HepG2 (cell line): ENCODE results near the gene MTHFS. TPM values are rescaled to one million over a fixed set of nuclear protein-coding genes. Genes with fewer than 3 reads are reported as not detected.

Source experiments
- BCL6 ChIP-seq: IDR thresholded peaks from 2 replicates; pipeline ENCODE4 v1.6.1; 2016; ENCODE audit warnings: missing genetic modification reagents, missing compliant biosample characterization
- ERF ChIP-seq: IDR thresholded peaks from 2 replicates; pipeline ENCODE4 v1.6.1; 2018; ENCODE audit warnings: missing biosample characterization, missing genetic modification reagents
- FOSL2 ChIP-seq: sonication (generic); formaldehyde crosslinking; IDR thresholded peaks from 2 replicates; pipeline ENCODE4 v1.4.0; 2020; ENCODE audit warnings: missing genetic modification reagents
- IRX3 ChIP-seq: sonication (generic); formaldehyde crosslinking; IDR thresholded peaks from 2 replicates; pipeline ENCODE4 v1.8.1; 2023; ENCODE audit warnings: mild to moderate bottlenecking, low read depth, missing genetic modification reagents, borderline replicate concordance
- ISL2 ChIP-seq: sonication (generic); formaldehyde crosslinking; IDR thresholded peaks from 2 replicates; pipeline ENCODE4 v1.5.0; 2020; ENCODE audit warnings: missing genetic modification reagents
- KDM6A ChIP-seq: IDR thresholded peaks from 2 replicates; pipeline ENCODE4 v1.6.1; 2016; ENCODE audit warnings: low read depth
- KLF11 ChIP-seq: IDR thresholded peaks from 2 replicates; pipeline ENCODE4 v1.6.1; 2016; ENCODE audit warnings: missing compliant biosample characterization
- NFYB ChIP-seq: sonication (generic); formaldehyde crosslinking; IDR thresholded peaks from 2 replicates; pipeline ENCODE4 v1.4.0; 2020; ENCODE audit warnings: missing genetic modification reagents
- NONO ChIP-seq, 2 experiments: fragments of 450-650 bp in 1 of 2; sonication (generic) in 1 of 2; formaldehyde crosslinking in 1 of 2; IDR thresholded peaks in 1 of 2; conservative IDR thresholded peaks in 1 of 2; 2 replicates each; pipeline versions ENCODE4 v1.6.1 to v1.8.0; 2017 to 2022; ENCODE audit warnings: mild to moderate bottlenecking in 1 of 2, missing genetic modification reagents in 1 of 2, moderate library complexity in 1 of 2
- RXRB ChIP-seq: IDR thresholded peaks from 2 replicates; pipeline ENCODE4 v1.6.1; 2016; ENCODE audit warnings: borderline replicate concordance, missing genetic modification reagents, missing compliant biosample characterization
- SRSF4 ChIP-seq: fragments of 200-400 bp; formaldehyde crosslinking; IDR thresholded peaks from one replicate; pipeline ENCODE4 v1.6.1; 2018; ENCODE audit warnings: mild to moderate bottlenecking, low read depth, low read length, moderate library complexity; ENCODE audit not compliant: poor library complexity, severe bottlenecking
- ZBTB42 ChIP-seq: sonication (generic); formaldehyde crosslinking; IDR thresholded peaks from 2 replicates; pipeline ENCODE4 v1.5.0; 2020; ENCODE audit warnings: mild to moderate bottlenecking, missing genetic modification reagents
- ZNF260 ChIP-seq: sonication (generic); formaldehyde crosslinking; IDR thresholded peaks from 2 replicates; pipeline ENCODE4 v1.4.0; 2020; ENCODE audit warnings: missing genetic modification reagents, low read depth, mild to moderate bottlenecking, borderline replicate concordance
- ZNF530 ChIP-seq: sonication (generic); formaldehyde crosslinking; IDR thresholded peaks from 2 replicates; pipeline ENCODE4 v1.5.0; 2020; ENCODE audit warnings: low read depth, mild to moderate bottlenecking, missing genetic modification reagents
- ZNF598 ChIP-seq: sonication (generic); formaldehyde crosslinking; IDR thresholded peaks from 2 replicates; pipeline ENCODE4 v1.5.1; 2020; ENCODE audit warnings: mild to moderate bottlenecking, missing genetic modification reagents, borderline replicate concordance
- ZNF770 ChIP-seq: sonication (generic); formaldehyde crosslinking; IDR thresholded peaks from 2 replicates; pipeline ENCODE4 v1.5.0; 2020; ENCODE audit warnings: mild to moderate bottlenecking, missing genetic modification reagents
- ZSCAN30 ChIP-seq: sonication (generic); formaldehyde crosslinking; IDR thresholded peaks from 2 replicates; pipeline ENCODE4 v1.5.0; 2020; ENCODE audit warnings: mild to moderate bottlenecking, missing genetic modification reagents
- polyA plus RNA-seq, 8 experiments: library from polyadenylated mRNA; depleted of rRNA in 3 of 8; stranded (reverse) in 7 of 8; unstranded in 1 of 8; fragments of >200 nt; fragmentation: Illumina TruSeq in 4 of 8; extraction: Trizol in 4 of 8; gene quantifications; 2 replicates each; pipeline versions ENCODE4 v1.2.1 to v1.2.3, GENCODE V29; 2011 to 2016; ENCODE audit warnings: low read depth in 4 of 8, missing spikeins in 1 of 8, mixed read lengths in 1 of 8; ENCODE audit not compliant: insufficient read depth in 1 of 8
- total RNA-seq, 5 experiments: library from RNA; depleted of rRNA; stranded (reverse); fragments of >200 nt; fragmentation: Illumina TruSeq; extraction: Trizol; gene quantifications; 2 replicates each; pipeline ENCODE4 v1.2.3, GENCODE V29; 2016; ENCODE audit warnings: low read depth in 1 of 5
- TF ChIP-seq, protein P1 (sequence below): sonication (generic); formaldehyde crosslinking; IDR thresholded peaks from 2 replicates; pipeline ENCODE4 v1.5.0; 2020; ENCODE audit warnings: mild to moderate bottlenecking, missing genetic modification reagents, borderline replicate concordance
- TF ChIP-seq, protein P2 (sequence below): sonication (generic); formaldehyde crosslinking; IDR thresholded peaks from 2 replicates; pipeline ENCODE4 v1.4.0; 2020; ENCODE audit warnings: missing genetic modification reagents, borderline replicate concordance

Gene MTHFS
- total and polyA plus RNA-seq, 2 of the 13 experiments (the other 11 are each of a cell fraction or from before 2014, with no cell fraction given) = 37.0 to 49.7 TPM

- TF ChIP-seq ZNF598 (CRISPR knock-in tag) = no peak
- peak; percentile 70; the same call in 1 of the 2 replicates for TF ChIP-seq ZBTB42 (CRISPR knock-in tag)
- no peak for TF ChIP-seq ZNF260
- TF ChIP-seq ZNF530 (CRISPR knock-in tag) = no peak
- TF ChIP-seq, protein P1, sequence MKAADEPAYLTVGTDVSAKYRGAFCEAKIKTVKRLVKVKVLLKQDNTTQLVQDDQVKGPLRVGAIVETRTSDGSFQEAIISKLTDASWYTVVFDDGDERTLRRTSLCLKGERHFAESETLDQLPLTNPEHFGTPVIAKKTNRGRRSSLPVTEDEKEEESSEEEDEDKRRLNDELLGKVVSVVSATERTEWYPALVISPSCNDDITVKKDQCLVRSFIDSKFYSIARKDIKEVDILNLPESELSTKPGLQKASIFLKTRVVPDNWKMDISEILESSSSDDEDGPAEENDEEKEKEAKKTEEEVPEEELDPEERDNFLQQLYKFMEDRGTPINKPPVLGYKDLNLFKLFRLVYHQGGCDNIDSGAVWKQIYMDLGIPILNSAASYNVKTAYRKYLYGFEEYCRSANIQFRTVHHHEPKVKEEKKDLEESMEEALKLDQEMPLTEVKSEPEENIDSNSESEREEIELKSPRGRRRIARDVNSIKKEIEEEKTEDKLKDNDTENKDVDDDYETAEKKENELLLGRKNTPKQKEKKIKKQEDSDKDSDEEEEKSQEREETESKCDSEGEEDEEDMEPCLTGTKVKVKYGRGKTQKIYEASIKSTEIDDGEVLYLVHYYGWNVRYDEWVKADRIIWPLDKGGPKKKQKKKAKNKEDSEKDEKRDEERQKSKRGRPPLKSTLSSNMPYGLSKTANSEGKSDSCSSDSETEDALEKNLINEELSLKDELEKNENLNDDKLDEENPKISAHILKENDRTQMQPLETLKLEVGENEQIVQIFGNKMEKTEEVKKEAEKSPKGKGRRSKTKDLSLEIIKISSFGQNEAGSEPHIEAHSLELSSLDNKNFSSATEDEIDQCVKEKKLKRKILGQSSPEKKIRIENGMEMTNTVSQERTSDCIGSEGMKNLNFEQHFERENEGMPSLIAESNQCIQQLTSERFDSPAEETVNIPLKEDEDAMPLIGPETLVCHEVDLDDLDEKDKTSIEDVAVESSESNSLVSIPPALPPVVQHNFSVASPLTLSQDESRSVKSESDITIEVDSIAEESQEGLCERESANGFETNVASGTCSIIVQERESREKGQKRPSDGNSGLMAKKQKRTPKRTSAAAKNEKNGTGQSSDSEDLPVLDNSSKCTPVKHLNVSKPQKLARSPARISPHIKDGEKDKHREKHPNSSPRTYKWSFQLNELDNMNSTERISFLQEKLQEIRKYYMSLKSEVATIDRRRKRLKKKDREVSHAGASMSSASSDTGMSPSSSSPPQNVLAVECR = peak; percentile 80; the same call in 1 of the 2 replicates
- no peak for TF ChIP-seq KDM6A (CRISPR knock-in tag)
- TF ChIP-seq NFYB = peak; percentile 59
- TF ChIP-seq RXRB (CRISPR knock-in tag) = peak; percentile 63; the same call in 1 of the 2 replicates
- TF ChIP-seq KLF11 (CRISPR knock-in tag) = 0 out of 2 replicates have a peak, but pooled peaks have one; percentile 2
- peak; percentile 61 for TF ChIP-seq ISL2 (CRISPR knock-in tag)
- TF ChIP-seq BCL6 (CRISPR knock-in tag) = 0 out of 2 replicates have a peak, but pooled peaks have one; percentile 21
- peak; percentile 58; the same call in 1 of the 2 replicates for TF ChIP-seq ZSCAN30 (CRISPR knock-in tag)
- TF ChIP-seq ZNF770 = no peak
- TF ChIP-seq IRX3 (CRISPR knock-in tag) = peak; percentile 74
- TF ChIP-seq, protein P2, sequence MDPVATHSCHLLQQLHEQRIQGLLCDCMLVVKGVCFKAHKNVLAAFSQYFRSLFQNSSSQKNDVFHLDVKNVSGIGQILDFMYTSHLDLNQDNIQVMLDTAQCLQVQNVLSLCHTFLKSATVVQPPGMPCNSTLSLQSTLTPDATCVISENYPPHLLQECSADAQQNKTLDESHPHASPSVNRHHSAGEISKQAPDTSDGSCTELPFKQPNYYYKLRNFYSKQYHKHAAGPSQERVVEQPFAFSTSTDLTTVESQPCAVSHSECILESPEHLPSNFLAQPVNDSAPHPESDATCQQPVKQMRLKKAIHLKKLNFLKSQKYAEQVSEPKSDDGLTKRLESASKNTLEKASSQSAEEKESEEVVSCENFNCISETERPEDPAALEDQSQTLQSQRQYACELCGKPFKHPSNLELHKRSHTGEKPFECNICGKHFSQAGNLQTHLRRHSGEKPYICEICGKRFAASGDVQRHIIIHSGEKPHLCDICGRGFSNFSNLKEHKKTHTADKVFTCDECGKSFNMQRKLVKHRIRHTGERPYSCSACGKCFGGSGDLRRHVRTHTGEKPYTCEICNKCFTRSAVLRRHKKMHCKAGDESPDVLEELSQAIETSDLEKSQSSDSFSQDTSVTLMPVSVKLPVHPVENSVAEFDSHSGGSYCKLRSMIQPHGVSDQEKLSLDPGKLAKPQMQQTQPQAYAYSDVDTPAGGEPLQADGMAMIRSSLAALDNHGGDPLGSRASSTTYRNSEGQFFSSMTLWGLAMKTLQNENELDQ (CRISPR knock-in tag) = 0 out of 2 replicates have a peak, but pooled peaks have one; percentile 41
- peak; percentile 37; the same call in 1 of the 2 replicates for TF ChIP-seq FOSL2 (CRISPR knock-in tag)
- TF ChIP-seq NONO (IDR thresholded peaks at IDR 0.05) = no peak
- TF ChIP-seq NONO (CRISPR knock-in tag; conservative IDR thresholded peaks at IDR 0.05) = peak; percentile 90
- no peak for TF ChIP-seq SRSF4
- peak; percentile 61; the same call in 1 of the 2 replicates for TF ChIP-seq ERF
These were observed 26.8 kb upstream of the MTHFS start (continued) for GRCh38 chr15:79923515-79924169.
